Naive thymus-derived CD8-positive, alpha-beta T cell (primary cell): ENCODE data around the gene INO80. TPM values are rescaled to one million over a fixed set of nuclear protein-coding genes. Genes with fewer than 3 reads are reported as not detected.
"Not testable (repeated sequence)": the region's sequence is repeated elsewhere in the genome, so short reads cannot be mapped to it uniquely, and the experiment has no call there.

Experiments used
- ATAC-seq, 2 donors: fragments of 150-1000 bp; cut with Tn5 transposase in 1 of 2; sonication (Bioruptor Pico), chemical (Tn5 transposase) in 1 of 2; 1 replicate in 1 of 2; 2 replicates in 1 of 2; pipeline ENCODE4 v1.10.0; 2021; ENCODE audit warnings: mild to moderate bottlenecking in 2 of 2, moderate library complexity in 2 of 2
- POLR2A ChIA-PET: fragments of 350-600 bp; sonication (Branson Sonifier 250); formaldehyde crosslinking; loops from one replicate; lab custom pipeline; 2021; ENCODE audit warnings: antibody characterized with exemption; lab: Charles Lee
- DNase-seq, 10 donors: peaks; one replicate each; pipeline versions ENCODE4 v3.0.0 to v3.0.0-alpha.2; 2020 to 2022
- H3K27ac Mint-ChIP-seq, 10 donors: one replicate each; pipeline ENCODE4 v1.8.0; 2020 to 2022; ENCODE audit warnings: mild to moderate bottlenecking in 10 of 10, mixed read lengths in 10 of 10, moderate library complexity in 4 of 10, inconsistent platforms in 1 of 10
- H3K27me3 Mint-ChIP-seq, 5 donors: one replicate each; pipeline ENCODE4 v1.8.0; 2021 to 2022; ENCODE audit warnings: mixed read lengths in 5 of 5
- H3K36me3 Mint-ChIP-seq, 3 donors: one replicate each; pipeline ENCODE4 v1.8.0; 2020 to 2022; ENCODE audit warnings: mixed read lengths in 3 of 3, mild to moderate bottlenecking in 2 of 3, inconsistent platforms in 1 of 3
- H3K4me1 Mint-ChIP-seq, 4 donors: one replicate each; pipeline ENCODE4 v1.8.0; 2021 to 2022; ENCODE audit warnings: mixed read lengths in 4 of 4
- H3K4me3 Mint-ChIP-seq, 10 donors: one replicate each; pipeline ENCODE4 v1.8.0; 2020 to 2022; ENCODE audit warnings: mild to moderate bottlenecking in 10 of 10, mixed read lengths in 10 of 10, moderate library complexity in 6 of 10, inconsistent platforms in 1 of 10
- H3K9me3 Mint-ChIP-seq, 9 donors: one replicate each; pipeline ENCODE4 v1.8.0; 2020 to 2022; ENCODE audit warnings: mixed read lengths in 9 of 9, mild to moderate bottlenecking in 3 of 9, inconsistent platforms in 1 of 9, moderate library complexity in 1 of 9
- polyA plus RNA-seq, 3 donors: library from polyadenylated mRNA; unstranded; fragments of 300-500 nt; fragmentation: Illumina TruSeq; gene quantifications; one replicate each; pipeline ENCODE4 v1.2.3, GENCODE V29; 2021
- total RNA-seq, 8 experiments: library from RNA in 2 of 8; stranded (reverse) in 2 of 8; gene quantifications; one replicate each; pipeline ENCODE4 v1.2.3 and lab custom pipeline; 2021 to 2026

The INO80 gene
- total and polyA plus RNA-seq, 5 experiments from 2014 or later = 2.2 to 38.2 (median 8.0) TPM

GRCh38 chr15:41105348-41106334 is 10.4 kb downstream of the INO80 start:
- Mint-ChIP-seq H3K4me3 (no peak overlapping the region), H3K27ac (peak overlapping the region in 1 of 10 donors; percentile 81), H3K36me3 (peaks cover 0 to 33% (median 4%) of the 10 kb centered on the region in 3 donors), H3K9me3 (no peaks in the 10 kb centered on the region), H3K4me1 (peaks cover 12 to 48% (median 32%) of the 10 kb centered on the region in 4 donors), H3K27me3 (no peaks in the 10 kb centered on the region)
- ATAC-seq = no peak
- POLR2A ChIA-PET = no interaction called here
- no peak for DNase-seq

- ATAC-seq = no peak
- Mint-ChIP-seq H3K27ac (peak overlapping the region in 1 of 10 donors; percentile 37), H3K4me1 (peaks cover 12 to 58% (median 34%) of the 10 kb centered on the region in 4 donors)
Observed at GRCh38 chr15:41104234-41104633, 11.8 kb downstream of the INO80 start.

DNA sequence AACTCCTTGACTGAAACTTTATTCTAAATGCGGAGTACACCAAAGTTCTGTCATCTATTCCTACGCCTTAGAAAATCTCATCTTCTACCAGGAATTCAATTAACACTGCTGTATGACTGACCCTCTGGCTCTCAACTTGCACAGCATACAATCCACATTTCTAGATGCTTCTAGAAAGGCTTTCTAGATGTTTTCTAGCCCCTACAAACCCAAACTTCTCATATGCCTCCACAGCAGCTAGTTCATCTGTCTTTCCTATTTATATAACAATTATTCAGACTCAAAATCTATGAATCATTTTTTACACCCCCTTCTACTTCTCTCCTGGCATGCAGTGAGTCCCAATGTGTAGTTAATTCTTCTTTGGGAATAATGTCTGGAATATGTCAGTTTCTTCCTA is 13.2 kb downstream of the INO80 start:
- H3K36me3 Mint-ChIP-seq = peaks cover 0 to 37% (median 4%) of the 10 kb centered on the region in 3 donors
- H3K4me1 Mint-ChIP-seq = peaks cover 8 to 51% (median 26%) of the 10 kb centered on the region in 4 donors
- POLR2A ChIA-PET = no interaction called here
- H3K27me3 Mint-ChIP-seq = no peaks in the 10 kb centered on the region
- peak overlapping the region in 3 of 10 donors; percentile 2 to 58 (median 49) for H3K27ac Mint-ChIP-seq
- no peaks in the 10 kb centered on the region for H3K9me3 Mint-ChIP-seq
- ATAC-seq (no peak), DNase-seq (no peak)
- no peak overlapping the region for H3K4me3 Mint-ChIP-seq

More at GRCh38 chr15:41104234-41104633, 11.8 kb downstream of the INO80 start:
- H3K4me3 Mint-ChIP-seq = no peak overlapping the region
- POLR2A ChIA-PET = no interaction called here
- no peaks in the 10 kb centered on the region for H3K9me3 Mint-ChIP-seq
- no peak for DNase-seq
- peaks cover 0 to 39% (median 4%) of the 10 kb centered on the region in 3 donors for H3K36me3 Mint-ChIP-seq
- no peaks in the 10 kb centered on the region for H3K27me3 Mint-ChIP-seq

DNA sequence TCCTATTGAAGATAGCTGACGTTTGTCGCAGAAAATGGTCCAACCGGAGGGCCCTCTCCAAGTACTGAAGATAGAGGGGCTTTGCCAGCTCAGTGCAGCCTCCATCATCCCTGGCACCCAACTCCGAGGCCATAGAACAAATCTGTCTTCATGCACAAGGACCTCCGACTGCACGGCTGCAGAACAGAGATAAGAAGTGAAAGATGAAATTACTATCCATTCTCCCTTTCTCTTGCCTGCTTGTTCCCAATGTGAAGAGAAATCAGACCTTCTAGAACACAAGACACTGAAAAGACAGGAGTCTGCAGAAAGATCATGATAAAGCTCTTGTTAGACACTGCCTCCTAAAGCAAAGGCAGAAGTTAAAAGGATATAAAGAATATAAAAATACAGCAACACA is 19.9 kb downstream of the INO80 start:
- Mint-ChIP-seq H3K27ac (peak overlapping the region in 3 of 10 donors; percentile 1 to 89 (median 7)), H3K4me1 (peaks cover 4 to 17% (median 7%) of the 10 kb centered on the region in 4 donors), H3K4me3 (no peak overlapping the region), H3K9me3 (no peaks in the 10 kb centered on the region), H3K27me3 (no peaks in the 10 kb centered on the region), H3K36me3 (peaks cover 0 to 81% (median 15%) of the 10 kb centered on the region in 3 donors)
- DNase-seq (no peak), ATAC-seq (no peak)
- POLR2A ChIA-PET = no interaction called here

DNA sequence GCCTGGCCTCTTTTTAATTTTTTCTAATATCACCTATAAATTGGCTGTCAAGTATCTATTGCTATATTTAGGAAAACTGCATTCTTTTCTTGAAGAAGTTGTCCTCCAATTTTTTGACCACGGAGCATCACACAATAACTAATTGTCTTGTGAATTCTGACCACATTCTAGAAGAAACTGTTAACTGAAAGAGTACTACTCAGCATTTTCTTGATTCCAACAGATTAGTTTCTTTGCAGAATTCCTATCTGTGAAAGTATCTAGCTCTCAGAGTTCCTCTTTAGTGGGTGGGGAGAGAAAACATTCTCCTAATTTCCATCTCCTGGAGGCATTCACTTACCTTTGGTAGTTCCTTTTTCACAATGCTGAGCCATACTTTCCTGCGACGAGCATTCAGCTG is 31.1 kb downstream of the INO80 start:
- Mint-ChIP-seq H3K36me3 (peaks cover 0 to 96% (median 27%) of the 10 kb centered on the region in 3 donors), H3K4me3 (no peak overlapping the region), H3K27ac (peak overlapping the region in 1 of 10 donors; percentile 14), H3K9me3 (no peaks in the 10 kb centered on the region), H3K27me3 (no peaks in the 10 kb centered on the region), H3K4me1 (peaks cover 0 to 5% (median 0%) of the 10 kb centered on the region in 4 donors)
- DNase-seq (no peak), ATAC-seq (no peak)
- POLR2A ChIA-PET = no interaction called here

DNA sequence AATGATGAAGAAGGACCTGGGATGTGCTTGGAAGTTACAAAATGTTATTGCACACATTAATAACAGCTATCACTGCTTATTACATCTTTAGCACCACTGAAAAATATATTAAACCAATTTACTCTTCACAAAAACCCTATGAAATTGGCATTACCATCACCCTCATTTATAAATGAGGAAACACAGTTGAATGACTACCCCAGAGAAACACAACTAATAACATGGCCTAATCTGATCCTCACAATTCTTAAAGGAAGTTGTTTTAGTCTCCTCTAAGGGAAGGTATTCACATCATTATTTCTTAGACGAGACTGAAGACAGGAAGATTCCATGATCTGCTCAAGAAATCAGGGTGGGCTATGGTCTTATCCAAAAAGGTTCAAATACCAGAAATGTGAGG is 35.9 kb downstream of the INO80 start:
- ATAC-seq = no peak
- peaks cover 0 to 97% (median 25%) of the 10 kb centered on the region in 3 donors for H3K36me3 Mint-ChIP-seq

GRCh38 chr15:41079717-41080116 is 36.4 kb downstream of the INO80 start:
- no peaks in the 10 kb centered on the region for H3K27me3 Mint-ChIP-seq
- H3K4me3 Mint-ChIP-seq = peak overlapping the region in 1 of 10 donors; percentile 71
- peak in 1 of 10 donors; percentile 4 for DNase-seq
- H3K27ac Mint-ChIP-seq = peak overlapping the region in 4 of 10 donors; percentile 51 to 82 (median 74)
- POLR2A ChIA-PET = no interaction called here
- peaks cover 0 to 97% (median 24%) of the 10 kb centered on the region in 3 donors for H3K36me3 Mint-ChIP-seq
- H3K4me1 Mint-ChIP-seq = peaks cover 0 to 9% (median 2%) of the 10 kb centered on the region in 4 donors
- no peak for ATAC-seq
- H3K9me3 Mint-ChIP-seq = no peaks in the 10 kb centered on the region

More for the DNA sequence above, 35.9 kb downstream of the INO80 start:
- H3K4me1 Mint-ChIP-seq = peaks cover 0 to 9% (median 2%) of the 10 kb centered on the region in 4 donors
- H3K27ac Mint-ChIP-seq = peak overlapping the region in 1 of 10 donors; percentile 80
- H3K27me3 Mint-ChIP-seq = no peaks in the 10 kb centered on the region
- POLR2A ChIA-PET = no interaction called here
- H3K9me3 Mint-ChIP-seq = no peaks in the 10 kb centered on the region
- no peak for DNase-seq
- no peak overlapping the region for H3K4me3 Mint-ChIP-seq

GRCh38 chr15:41078879-41079278 is 37.2 kb downstream of the INO80 start:
- POLR2A ChIA-PET, H3K4me1 Mint-ChIP-seq: not testable (repeated sequence)
- H3K36me3 Mint-ChIP-seq = peaks cover 0 to 98% (median 20%) of the 10 kb centered on the region in 3 donors

GRCh38 chr15:41078125-41078524 is 38.0 kb downstream of the INO80 start:
- no peak overlapping the region for H3K4me3 Mint-ChIP-seq
- H3K27me3 Mint-ChIP-seq = no peaks in the 10 kb centered on the region
- POLR2A ChIA-PET = interaction anchor here (0.6 kb wide), 1 partner anchor 105 kb away, joined by 3 read pairs; no protein-coding TSS in a partner anchor
- peaks cover 0 to 98% (median 20%) of the 10 kb centered on the region in 3 donors for H3K36me3 Mint-ChIP-seq
- no peak for ATAC-seq
- H3K27ac Mint-ChIP-seq = peak overlapping the region in 1 of 10 donors; percentile 47
- no peaks in the 10 kb centered on the region for H3K9me3 Mint-ChIP-seq
- DNase-seq = no peak
- peaks cover 0 to 9% (median 2%) of the 10 kb centered on the region in 4 donors for H3K4me1 Mint-ChIP-seq

More at GRCh38 chr15:41078879-41079278, 37.2 kb downstream of the INO80 start:
- not testable (repeated sequence) for H3K27me3 Mint-ChIP-seq, DNase-seq, H3K9me3 Mint-ChIP-seq, ATAC-seq, H3K4me3 Mint-ChIP-seq
- H3K27ac Mint-ChIP-seq = peak overlapping the region in 2 of 10 donors; percentile 24 to 51

GRCh38 chr15:41073028-41073427 is 43.1 kb downstream of the INO80 start:
- Mint-ChIP-seq H3K36me3 (peaks cover 0 to 93% (median 25%) of the 10 kb centered on the region in 3 donors), H3K27me3 (no peaks in the 10 kb centered on the region), H3K27ac (no peak overlapping the region), H3K4me1 (no peaks in the 10 kb centered on the region), H3K9me3 (no peaks in the 10 kb centered on the region), H3K4me3 (no peak overlapping the region)
- DNase-seq (no peak), ATAC-seq (no peak)
- POLR2A ChIA-PET = interaction anchor here (0.7 kb wide), 1 partner anchor 684 kb away, joined by 7 read pairs; no protein-coding TSS in a partner anchor

DNA sequence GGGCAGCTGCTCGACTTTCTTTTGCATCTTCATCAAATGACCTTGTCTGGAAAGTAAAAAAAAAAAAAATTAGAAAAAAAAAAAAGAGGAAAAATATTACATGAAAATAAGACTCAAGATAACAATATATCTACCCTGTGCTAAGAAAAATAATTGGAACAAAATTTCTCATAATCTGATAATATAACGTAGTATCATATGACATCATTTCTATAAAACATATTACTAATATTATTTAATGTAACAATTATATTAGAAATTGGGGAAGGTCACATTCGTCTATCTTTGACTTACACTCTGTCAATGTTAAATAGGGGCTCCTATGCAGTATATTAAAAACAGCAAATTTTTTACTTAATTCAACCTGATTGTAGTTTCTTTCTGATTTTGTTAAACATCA is 44.1 kb downstream of the INO80 start:
- DNase-seq (no peak), ATAC-seq (no peak)
- Mint-ChIP-seq H3K27ac (no peak overlapping the region), H3K27me3 (no peaks in the 10 kb centered on the region), H3K4me3 (no peak overlapping the region), H3K4me1 (no peaks in the 10 kb centered on the region), H3K9me3 (no peaks in the 10 kb centered on the region), H3K36me3 (peaks cover 5 to 93% (median 31%) of the 10 kb centered on the region in 3 donors)
- POLR2A ChIA-PET = no interaction called here

- no peaks in the 10 kb centered on the region for H3K4me1 Mint-ChIP-seq
- no peak overlapping the region for H3K4me3 Mint-ChIP-seq
- no peaks in the 10 kb centered on the region for H3K27me3 Mint-ChIP-seq
- H3K36me3 Mint-ChIP-seq = peaks cover 23 to 95% (median 61%) of the 10 kb centered on the region in 3 donors
- ATAC-seq = no peak
- no peak for DNase-seq
- peak overlapping the region in 1 of 10 donors; percentile 24 for H3K27ac Mint-ChIP-seq
- H3K9me3 Mint-ChIP-seq = peaks cover 0 to 12% (median 0%) of the 10 kb centered on the region in 9 donors
- POLR2A ChIA-PET = interaction anchor here (0.7 kb wide), 1 partner anchor 11 kb away, joined by 8 read pairs; no protein-coding TSS in a partner anchor
Observed at GRCh38 chr15:41066516-41066915, 49.6 kb downstream of the INO80 start.
